ENCODE results near the gene BCL10.

GRCh38 chr1:85325920-85326319, 49.5 kb upstream of the BCL10 start:
- TF ChIP-seq CTCF (IDR thresholded peaks at IDR 0.05) (no peak), POLR2A (IDR thresholded peaks at IDR 0.05) (no peak)

All from lower leg skin (tissue), 3 donors.